SK-N-SH treated with all-trans-retinoic acid at 6 μM for 48 hours (cell line): Measurements from ENCODE around the gene ADARB2.

Source experiments
- ESRRG ChIP-seq: fragments of 250-450 bp; sonication (Bioruptor Pico); IDR thresholded peaks from 2 replicates; pipeline ENCODE4 v1.6.1; 2021; ENCODE audit warnings: mild to moderate bottlenecking
- OSR1 ChIP-seq: fragments of 250-450 bp; sonication (Bioruptor Pico); IDR thresholded peaks from 2 replicates; pipeline ENCODE4 v1.8.0; 2022; ENCODE audit warnings: moderate library complexity, mild to moderate bottlenecking, inconsistent platforms
- RARB ChIP-seq: fragments of 250-450 bp; sonication (Bioruptor Pico); IDR thresholded peaks from 2 replicates; pipeline ENCODE4 v1.8.0; 2021; ENCODE audit warnings: mild to moderate bottlenecking, moderate library complexity
- ZFP3 ChIP-seq: fragments of 250-450 bp; sonication (Bioruptor Pico); IDR thresholded peaks from 2 replicates; pipeline ENCODE4 v1.5.0; 2020; ENCODE audit warnings: mild to moderate bottlenecking, moderate library complexity
- ZFP30 ChIP-seq: fragments of 450-650 bp; formaldehyde crosslinking; IDR thresholded peaks from 2 replicates; pipeline ENCODE4 v1.5.0; 2022; ENCODE audit warnings: mild to moderate bottlenecking, moderate library complexity
- ZNF565 ChIP-seq: fragments of 450-650 bp; formaldehyde crosslinking; conservative IDR thresholded peaks from 2 replicates; pipeline ENCODE4 v1.5.0; 2020; ENCODE audit warnings: low read depth, mild to moderate bottlenecking, moderate library complexity
- ZNF70 ChIP-seq: fragments of 450-650 bp; formaldehyde crosslinking; IDR thresholded peaks from 2 replicates; pipeline ENCODE4 v1.5.0; 2020; ENCODE audit warnings: mild to moderate bottlenecking, moderate library complexity
- ZNF8 ChIP-seq: fragments of 450-650 bp; formaldehyde crosslinking; IDR thresholded peaks from 2 replicates; pipeline ENCODE4 v1.5.0; 2020; ENCODE audit warnings: mild to moderate bottlenecking, moderate library complexity
- TF ChIP-seq, protein P1 (sequence below): fragments of 250-450 bp; sonication (Bioruptor Pico); IDR thresholded peaks from 2 replicates; pipeline ENCODE4 v1.8.0; 2021; ENCODE audit warnings: low read depth, mild to moderate bottlenecking, moderate library complexity, borderline replicate concordance
- TF ChIP-seq, protein P2 (sequence below): fragments of 250-450 bp; sonication (Bioruptor Pico); IDR thresholded peaks from 2 replicates; pipeline ENCODE4 v1.5.1; 2021; ENCODE audit warnings: mild to moderate bottlenecking, moderate library complexity
- TF ChIP-seq, protein P3 (sequence below): fragments of 250-450 bp; sonication (Bioruptor Pico); IDR thresholded peaks from 2 replicates; pipeline ENCODE4 v1.8.0; 2020; ENCODE audit warnings: mild to moderate bottlenecking, moderate library complexity, borderline replicate concordance
- TF ChIP-seq, protein P4 (sequence below): fragments of 250-450 bp; sonication (Bioruptor Pico); IDR thresholded peaks from 2 replicates; pipeline ENCODE4 v1.5.0; 2020; ENCODE audit warnings: mild to moderate bottlenecking, moderate library complexity
- TF ChIP-seq, protein P5 (sequence below): fragments of 250-450 bp; sonication (Bioruptor Pico); IDR thresholded peaks from 2 replicates; pipeline ENCODE4 v1.5.1; 2020; ENCODE audit warnings: low read depth, mild to moderate bottlenecking, moderate library complexity

DNA sequence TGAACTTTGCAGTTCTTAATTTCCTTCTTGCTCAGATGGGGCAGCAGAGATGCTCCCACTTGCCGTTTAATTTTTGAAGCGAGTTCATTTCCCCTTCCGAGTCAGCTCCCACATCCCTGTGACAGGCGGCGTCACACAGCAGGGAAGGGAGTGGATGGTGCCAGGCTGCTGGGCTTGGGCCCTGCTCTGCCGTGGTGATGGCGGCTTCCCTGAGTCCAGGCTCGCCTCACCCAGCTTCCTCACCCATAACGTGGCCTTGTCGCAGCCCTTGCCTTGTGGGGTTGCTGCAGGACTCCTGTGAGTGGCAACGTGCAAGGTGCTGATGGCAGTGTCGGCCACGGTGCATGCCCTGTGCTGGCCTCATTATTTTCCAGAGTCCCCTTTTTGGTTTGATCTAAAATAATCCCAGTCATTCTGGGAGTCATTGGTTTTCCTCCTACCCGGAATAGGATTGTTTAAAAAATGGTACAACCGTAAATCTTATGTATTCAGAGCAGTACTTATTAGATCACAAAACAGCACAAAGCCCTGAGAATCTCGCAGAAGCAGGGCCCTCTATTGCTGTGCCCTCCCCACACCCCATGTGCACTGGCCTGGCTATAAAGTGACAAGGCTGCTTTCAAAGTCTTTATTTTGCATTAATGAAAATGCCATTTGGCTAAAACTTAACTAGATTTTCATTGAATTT lies 421.1 kb downstream of the ADARB2 start:
- TF ChIP-seq, protein P1, sequence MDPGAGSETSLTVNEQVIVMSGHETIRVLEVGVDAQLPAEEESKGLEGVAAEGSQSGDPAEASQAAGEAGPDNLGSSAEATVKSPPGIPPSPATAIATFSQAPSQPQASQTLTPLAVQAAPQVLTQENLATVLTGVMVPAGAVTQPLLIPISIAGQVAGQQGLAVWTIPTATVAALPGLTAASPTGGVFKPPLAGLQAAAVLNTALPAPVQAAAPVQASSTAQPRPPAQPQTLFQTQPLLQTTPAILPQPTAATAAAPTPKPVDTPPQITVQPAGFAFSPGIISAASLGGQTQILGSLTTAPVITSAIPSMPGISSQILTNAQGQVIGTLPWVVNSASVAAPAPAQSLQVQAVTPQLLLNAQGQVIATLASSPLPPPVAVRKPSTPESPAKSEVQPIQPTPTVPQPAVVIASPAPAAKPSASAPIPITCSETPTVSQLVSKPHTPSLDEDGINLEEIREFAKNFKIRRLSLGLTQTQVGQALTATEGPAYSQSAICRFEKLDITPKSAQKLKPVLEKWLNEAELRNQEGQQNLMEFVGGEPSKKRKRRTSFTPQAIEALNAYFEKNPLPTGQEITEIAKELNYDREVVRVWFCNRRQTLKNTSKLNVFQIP: no peak
- TF ChIP-seq, protein P2, sequence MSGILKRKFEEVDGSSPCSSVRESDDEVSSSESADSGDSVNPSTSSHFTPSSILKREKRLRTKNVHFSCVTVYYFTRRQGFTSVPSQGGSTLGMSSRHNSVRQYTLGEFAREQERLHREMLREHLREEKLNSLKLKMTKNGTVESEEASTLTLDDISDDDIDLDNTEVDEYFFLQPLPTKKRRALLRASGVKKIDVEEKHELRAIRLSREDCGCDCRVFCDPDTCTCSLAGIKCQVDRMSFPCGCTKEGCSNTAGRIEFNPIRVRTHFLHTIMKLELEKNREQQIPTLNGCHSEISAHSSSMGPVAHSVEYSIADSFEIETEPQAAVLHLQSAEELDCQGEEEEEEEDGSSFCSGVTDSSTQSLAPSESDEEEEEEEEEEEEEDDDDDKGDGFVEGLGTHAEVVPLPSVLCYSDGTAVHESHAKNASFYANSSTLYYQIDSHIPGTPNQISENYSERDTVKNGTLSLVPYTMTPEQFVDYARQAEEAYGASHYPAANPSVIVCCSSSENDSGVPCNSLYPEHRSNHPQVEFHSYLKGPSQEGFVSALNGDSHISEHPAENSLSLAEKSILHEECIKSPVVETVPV: no peak
- no peak for TF ChIP-seq ZFP3 (CRISPR knock-in tag)
- TF ChIP-seq ZNF70 (CRISPR knock-in tag): no peak
- no peak for TF ChIP-seq OSR1 (CRISPR knock-in tag)
- TF ChIP-seq ZFP30 (CRISPR knock-in tag): no peak
- no peak for TF ChIP-seq ZNF8 (CRISPR knock-in tag)
- TF ChIP-seq, protein P3, sequence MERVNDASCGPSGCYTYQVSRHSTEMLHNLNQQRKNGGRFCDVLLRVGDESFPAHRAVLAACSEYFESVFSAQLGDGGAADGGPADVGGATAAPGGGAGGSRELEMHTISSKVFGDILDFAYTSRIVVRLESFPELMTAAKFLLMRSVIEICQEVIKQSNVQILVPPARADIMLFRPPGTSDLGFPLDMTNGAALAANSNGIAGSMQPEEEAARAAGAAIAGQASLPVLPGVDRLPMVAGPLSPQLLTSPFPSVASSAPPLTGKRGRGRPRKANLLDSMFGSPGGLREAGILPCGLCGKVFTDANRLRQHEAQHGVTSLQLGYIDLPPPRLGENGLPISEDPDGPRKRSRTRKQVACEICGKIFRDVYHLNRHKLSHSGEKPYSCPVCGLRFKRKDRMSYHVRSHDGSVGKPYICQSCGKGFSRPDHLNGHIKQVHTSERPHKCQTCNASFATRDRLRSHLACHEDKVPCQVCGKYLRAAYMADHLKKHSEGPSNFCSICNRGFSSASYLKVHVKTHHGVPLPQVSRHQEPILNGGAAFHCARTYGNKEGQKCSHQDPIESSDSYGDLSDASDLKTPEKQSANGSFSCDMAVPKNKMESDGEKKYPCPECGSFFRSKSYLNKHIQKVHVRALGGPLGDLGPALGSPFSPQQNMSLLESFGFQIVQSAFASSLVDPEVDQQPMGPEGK: no peak
- TF ChIP-seq ESRRG (CRISPR knock-in tag): no peak
- no peak for TF ChIP-seq ZNF565 (CRISPR knock-in tag)
- TF ChIP-seq, protein P4, sequence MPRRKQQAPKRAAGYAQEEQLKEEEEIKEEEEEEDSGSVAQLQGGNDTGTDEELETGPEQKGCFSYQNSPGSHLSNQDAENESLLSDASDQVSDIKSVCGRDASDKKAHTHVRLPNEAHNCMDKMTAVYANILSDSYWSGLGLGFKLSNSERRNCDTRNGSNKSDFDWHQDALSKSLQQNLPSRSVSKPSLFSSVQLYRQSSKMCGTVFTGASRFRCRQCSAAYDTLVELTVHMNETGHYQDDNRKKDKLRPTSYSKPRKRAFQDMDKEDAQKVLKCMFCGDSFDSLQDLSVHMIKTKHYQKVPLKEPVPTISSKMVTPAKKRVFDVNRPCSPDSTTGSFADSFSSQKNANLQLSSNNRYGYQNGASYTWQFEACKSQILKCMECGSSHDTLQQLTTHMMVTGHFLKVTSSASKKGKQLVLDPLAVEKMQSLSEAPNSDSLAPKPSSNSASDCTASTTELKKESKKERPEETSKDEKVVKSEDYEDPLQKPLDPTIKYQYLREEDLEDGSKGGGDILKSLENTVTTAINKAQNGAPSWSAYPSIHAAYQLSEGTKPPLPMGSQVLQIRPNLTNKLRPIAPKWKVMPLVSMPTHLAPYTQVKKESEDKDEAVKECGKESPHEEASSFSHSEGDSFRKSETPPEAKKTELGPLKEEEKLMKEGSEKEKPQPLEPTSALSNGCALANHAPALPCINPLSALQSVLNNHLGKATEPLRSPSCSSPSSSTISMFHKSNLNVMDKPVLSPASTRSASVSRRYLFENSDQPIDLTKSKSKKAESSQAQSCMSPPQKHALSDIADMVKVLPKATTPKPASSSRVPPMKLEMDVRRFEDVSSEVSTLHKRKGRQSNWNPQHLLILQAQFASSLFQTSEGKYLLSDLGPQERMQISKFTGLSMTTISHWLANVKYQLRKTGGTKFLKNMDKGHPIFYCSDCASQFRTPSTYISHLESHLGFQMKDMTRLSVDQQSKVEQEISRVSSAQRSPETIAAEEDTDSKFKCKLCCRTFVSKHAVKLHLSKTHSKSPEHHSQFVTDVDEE: no peak
- TF ChIP-seq, protein P5, sequence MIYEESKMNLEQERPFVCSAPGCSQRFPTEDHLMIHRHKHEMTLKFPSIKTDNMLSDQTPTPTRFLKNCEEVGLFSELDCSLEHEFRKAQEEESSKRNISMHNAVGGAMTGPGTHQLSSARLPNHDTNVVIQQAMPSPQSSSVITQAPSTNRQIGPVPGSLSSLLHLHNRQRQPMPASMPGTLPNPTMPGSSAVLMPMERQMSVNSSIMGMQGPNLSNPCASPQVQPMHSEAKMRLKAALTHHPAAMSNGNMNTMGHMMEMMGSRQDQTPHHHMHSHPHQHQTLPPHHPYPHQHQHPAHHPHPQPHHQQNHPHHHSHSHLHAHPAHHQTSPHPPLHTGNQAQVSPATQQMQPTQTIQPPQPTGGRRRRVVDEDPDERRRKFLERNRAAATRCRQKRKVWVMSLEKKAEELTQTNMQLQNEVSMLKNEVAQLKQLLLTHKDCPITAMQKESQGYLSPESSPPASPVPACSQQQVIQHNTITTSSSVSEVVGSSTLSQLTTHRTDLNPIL (CRISPR knock-in tag): no peak
- TF ChIP-seq RARB (CRISPR knock-in tag): no peak
